HepG2 (cell line): ENCODE data around the gene ADCY9. TPM values are rescaled to one million over a fixed set of nuclear protein-coding genes. Genes with fewer than 3 reads are reported as not detected.

Experiments
- ATAC-seq: fragments of 200-7000 bp; cut with Tn5 transposase; 3 replicates; pipeline ENCODE4 v1.9.1; 2020; ENCODE audit warnings: mild to moderate bottlenecking, moderate library complexity
- BruUV-seq: library from RNA; stranded (reverse); fragments of 400-500 nt; replicated peaks from 2 replicates; lab custom pipeline; 2021; lab: Mats Ljungman, UMichigan
- CTCF ChIA-PET: fragments of 300-600 bp; formaldehyde crosslinking; extraction: SDS; loops from one replicate; lab custom pipeline; 2021; ENCODE audit warnings: low total read pairs, inconsistent platforms, low intra/inter-chr PET ratio; lab: Yijun Ruan, JAX
- POLR2A ChIA-PET: fragments of 350-600 bp; sonication (Branson Sonifier 250); formaldehyde crosslinking; loops from one replicate; lab custom pipeline; 2020; ENCODE audit warnings: antibody characterized with exemption, inconsistent platforms; lab: Yijun Ruan, JAX
- DNase-seq: peaks from one replicate; pipeline ENCODE4 v3.0.0-alpha.2; 2015; ENCODE audit warnings: low spot score
- FAIRE-seq: peaks from 3 replicates; lab custom pipeline; 2011; peaks lifted over from hg19 to GRCh38; lab: Jason Lieb, UNC
- H2AFZ ChIP-seq: one replicate; pipeline ENCODE4 v1.6.1; 2011; ENCODE audit warnings: low read length, inconsistent platforms
- H3K27ac ChIP-seq: fragments of 300-600 bp; 3 replicates; pipeline ENCODE4 v1.8.0; 2011; ENCODE audit warnings: mixed run types, mild to moderate bottlenecking, mixed read lengths, low read length, inconsistent platforms; ENCODE audit not compliant: insufficient read depth; ENCODE audit errors: extremely low read length
- H3K27me3 ChIP-seq, 2 experiments: fragments of 200-600 bp in 1 of 2; 2 replicates in 1 of 2; 3 replicates in 1 of 2; pipeline versions ENCODE4 v1.6.0 to v1.8.0; 2011; ENCODE audit warnings: low read length in 2 of 2, mild to moderate bottlenecking in 2 of 2, moderate library complexity in 2 of 2, inconsistent platforms in 1 of 2; ENCODE audit not compliant: insufficient read depth in 2 of 2, control insufficient read depth in 1 of 2
- H3K36me3 ChIP-seq, 2 experiments: fragments of 200-600 bp in 1 of 2; replicated peaks in 1 of 2; 2 replicates in 1 of 2; 3 replicates in 1 of 2; pipeline versions ENCODE4 v1.5.1 to v1.8.0; 2011; ENCODE audit warnings: low read length in 2 of 2, inconsistent platforms in 1 of 2; ENCODE audit not compliant: insufficient read depth in 2 of 2, control insufficient read depth in 1 of 2
- H3K4me1 ChIP-seq: 2 replicates; pipeline ENCODE4 v1.5.1; 2012; ENCODE audit warnings: low read length, inconsistent platforms; ENCODE audit not compliant: insufficient read depth
- H3K4me2 ChIP-seq: 2 replicates; pipeline ENCODE4 v1.6.0; 2011; ENCODE audit warnings: low read depth, low read length, inconsistent platforms
- H3K4me3 ChIP-seq, 3 experiments: fragments of 200-600 bp in 1 of 3; sonication (generic), shearing (Covaris generic) in 1 of 3; replicated peaks in 1 of 3; 2 replicates each; pipeline ENCODE4 v1.5.1; 2011 to 2016; ENCODE audit warnings: low read length in 3 of 3, inconsistent platforms in 2 of 3, low read depth in 2 of 3, mild to moderate bottlenecking in 2 of 3, control low read depth in 1 of 3, mixed read lengths in 1 of 3; ENCODE audit not compliant: insufficient read depth in 1 of 3
- H3K79me2 ChIP-seq: one replicate; pipeline ENCODE4 v1.6.1; 2011; ENCODE audit warnings: low read length, inconsistent platforms; ENCODE audit not compliant: insufficient read depth
- H3K9ac ChIP-seq: 2 replicates; pipeline ENCODE4 v1.6.0; 2011; ENCODE audit warnings: mild to moderate bottlenecking, low read depth, low read length, inconsistent platforms; ENCODE audit not compliant: insufficient read depth
- H3K9me3 ChIP-seq: 2 replicates; pipeline ENCODE4 v1.5.1; 2012; ENCODE audit warnings: mild to moderate bottlenecking, low read length
- H4K20me1 ChIP-seq: 2 replicates; pipeline ENCODE4 v1.6.0; 2011; ENCODE audit warnings: inconsistent platforms, mild to moderate bottlenecking, low read length, moderate library complexity; ENCODE audit not compliant: insufficient read depth
- BCLAF1 ChIP-seq: fragments of 450-650 bp; IDR thresholded peaks from 2 replicates; pipeline ENCODE4 v1.6.1; 2017; ENCODE audit warnings: mild to moderate bottlenecking
- KDM5A ChIP-seq: fragments of 200-600 bp; sonication (generic); IDR thresholded peaks from 2 replicates; pipeline ENCODE4 v1.7.0; 2018; ENCODE audit warnings: antibody characterized with exemption, mild to moderate bottlenecking, low read length, borderline replicate concordance
- KLF11 ChIP-seq: IDR thresholded peaks from 2 replicates; pipeline ENCODE4 v1.6.1; 2016; ENCODE audit warnings: missing compliant biosample characterization
- KMT2A ChIP-seq: sonication (generic); formaldehyde crosslinking; IDR thresholded peaks from 2 replicates; pipeline ENCODE4 v1.4.0; 2020; ENCODE audit warnings: missing genetic modification reagents
- MATR3 ChIP-seq: sonication (generic); formaldehyde crosslinking; IDR thresholded peaks from 2 replicates; pipeline ENCODE4 v1.4.0; 2020; ENCODE audit warnings: missing genetic modification reagents
- MED13 ChIP-seq: sonication (generic); formaldehyde crosslinking; IDR thresholded peaks from 2 replicates; pipeline ENCODE4 v1.5.0; 2020; ENCODE audit warnings: missing genetic modification reagents
- PLSCR1 ChIP-seq: sonication (generic); formaldehyde crosslinking; IDR thresholded peaks from 2 replicates; pipeline ENCODE4 v1.5.0; 2020; ENCODE audit warnings: missing genetic modification reagents, mild to moderate bottlenecking, borderline replicate concordance
- TEAD2 ChIP-seq: sonication (generic); formaldehyde crosslinking; IDR thresholded peaks from 2 replicates; pipeline ENCODE4 v1.9.0; 2021; ENCODE audit warnings: missing genetic modification reagents
- ZNF101 ChIP-seq: sonication (generic); formaldehyde crosslinking; IDR thresholded peaks from 2 replicates; pipeline ENCODE4 v1.4.0; 2020; ENCODE audit warnings: mild to moderate bottlenecking, low read depth, missing genetic modification reagents, borderline replicate concordance
- ZNF44 ChIP-seq: sonication (generic); formaldehyde crosslinking; IDR thresholded peaks from 2 replicates; pipeline ENCODE4 v1.5.1; 2020; ENCODE audit warnings: mild to moderate bottlenecking, missing genetic modification reagents
- ZNF850 ChIP-seq: sonication (generic); formaldehyde crosslinking; conservative IDR thresholded peaks from 2 replicates; pipeline ENCODE4 v1.9.0; 2021; ENCODE audit warnings: mild to moderate bottlenecking, missing genetic modification reagents
- WGBS: methylation state at CpG from one replicate; pipeline ENCODE4 v1.1.6; 2017; ENCODE audit warnings: low lambda C conversion rate; 5-methylcytosine and 5-hydroxymethylcytosine counted together
- in situ Hi-C: cut with HindIII; loops from 2 replicates; pipeline ENCODE4 v1.10.0; 2017; ENCODE audit warnings: low pct_unique_long_range_greater_than_20kb; ENCODE audit not compliant: extremely low pct_ligation_motif_present
- intact Hi-C: fragments of 100-400 bp; cut with micrococcal nuclease; formaldehyde crosslinking; loops from one replicate; pipeline ENCODE4 v1.10.0; 2022; ENCODE audit not compliant: unreplicated experiment
- polyA plus RNA-seq, 8 experiments: library from polyadenylated mRNA; depleted of rRNA in 3 of 8; stranded (reverse) in 7 of 8; unstranded in 1 of 8; fragments of >200 nt; fragmentation: Illumina TruSeq in 4 of 8; extraction: Trizol in 4 of 8; gene quantifications; 2 replicates each; pipeline versions ENCODE4 v1.2.1 to v1.2.3, GENCODE V29; 2011 to 2016; ENCODE audit warnings: low read depth in 4 of 8, missing spikeins in 1 of 8, mixed read lengths in 1 of 8; ENCODE audit not compliant: insufficient read depth in 1 of 8
- total RNA-seq, 5 experiments: library from RNA; depleted of rRNA; stranded (reverse); fragments of >200 nt; fragmentation: Illumina TruSeq; extraction: Trizol; gene quantifications; 2 replicates each; pipeline ENCODE4 v1.2.3, GENCODE V29; 2016; ENCODE audit warnings: low read depth in 1 of 5

The ADCY9 gene
- total and polyA plus RNA-seq, 2 of the 13 experiments (the other 11 are each of a cell fraction or from before 2014, with no cell fraction given) = 11.2 to 13.9 TPM

DNA sequence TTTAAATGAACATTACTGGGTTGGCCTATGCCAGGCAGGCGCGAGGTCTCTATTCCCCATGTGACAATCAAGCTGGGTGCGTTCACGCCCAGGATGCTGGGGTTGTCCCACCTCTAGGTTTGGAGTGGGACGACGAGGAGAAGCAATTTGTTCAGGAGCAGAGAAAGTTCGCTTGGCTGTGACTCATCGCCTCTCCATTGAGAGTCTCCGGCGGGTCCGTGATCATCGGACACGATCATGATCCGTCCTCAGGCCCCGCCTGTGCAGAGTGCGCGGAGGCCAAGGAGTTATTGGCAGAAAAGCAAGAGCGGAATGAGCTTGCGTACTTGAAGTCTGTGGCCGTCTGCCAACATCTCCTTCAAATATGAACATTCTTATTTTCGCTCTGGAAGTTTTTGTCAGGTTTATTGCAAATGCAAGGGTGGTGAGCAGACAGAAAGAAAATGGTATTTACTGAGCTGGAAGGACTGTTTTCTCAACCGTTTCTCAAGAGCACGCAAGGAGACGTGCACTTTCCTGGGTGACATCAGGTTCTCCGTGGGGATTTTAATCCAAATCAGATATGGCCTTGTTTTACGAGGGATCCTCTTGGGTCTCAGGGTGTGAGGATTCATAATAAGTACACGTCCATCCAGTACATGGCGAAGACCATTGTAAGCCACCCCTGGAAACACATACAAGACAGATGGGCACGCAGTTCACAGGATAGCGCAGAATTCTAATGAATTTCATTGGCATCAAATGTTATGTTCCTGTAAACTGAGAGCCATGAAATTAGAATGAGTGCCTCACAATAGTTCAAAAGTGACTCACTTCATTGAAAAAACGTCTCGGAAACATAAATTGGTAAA lies 165.7 kb downstream of the ADCY9 start:
- Histone ChIP-seq H3K79me2 (no peaks in the 10 kb centered on the region), H3K36me3 (no peaks in the 10 kb centered on the region), H3K9ac (no peak overlapping the region), H3K4me3 (no peak overlapping the region), H3K9me3 (no peaks in the 10 kb centered on the region), H2AFZ (no peak overlapping the region), H3K4me1 (peaks cover 11% of the 10 kb centered on the region), H3K27ac (no peak overlapping the region), H3K27me3 (peaks cover 0 to 5% of the 10 kb centered on the region in 2 experiments; a peak in 1 of 5 replicates), H4K20me1 (no peaks in the 10 kb centered on the region), H3K4me2 (no peak overlapping the region)
- ChIA-PET POLR2A (no interaction called here), CTCF (no interaction called here)
- intact Hi-C loops (no loop called here), in situ Hi-C loops (no loop called here)
- TF ChIP-seq ZNF101 (no peak), KDM5A (no peak), KLF11 (CRISPR knock-in tag) (no peak), MED13 (CRISPR knock-in tag) (no peak)
- DNase-seq (no peak), ATAC-seq (no peak), FAIRE-seq (no peak)
- no TSS peak for BruUV-seq
- 74% methylated on average over 32 of the region's 32 CpGs for WGBS

GRCh38 chr16:3949946-3950342 lies 166.3 kb downstream of the ADCY9 start:
- no peak overlapping the region for H3K4me2 ChIP-seq
- in situ Hi-C loops = no loop called here
- H2AFZ ChIP-seq = no peak overlapping the region
- peaks cover 7% of the 10 kb centered on the region for H3K4me1 ChIP-seq
- TF ChIP-seq ZNF850 (no peak), PLSCR1 (CRISPR knock-in tag) (no peak), MATR3 (CRISPR knock-in tag) (no peak), BCLAF1 (no peak), TEAD2 (CRISPR knock-in tag) (no peak), KMT2A (no peak), ZNF44 (CRISPR knock-in tag) (no peak)
- intact Hi-C loops = no loop called here
- H3K27me3 ChIP-seq = peaks cover 0 to 5% of the 10 kb centered on the region in 2 experiments; a peak in 1 of 5 replicates
- no peak overlapping the region for H3K27ac ChIP-seq
- no TSS peak for BruUV-seq
- ATAC-seq (no peak), DNase-seq (no peak), FAIRE-seq (no peak)
- H4K20me1 ChIP-seq = no peaks in the 10 kb centered on the region
- H3K79me2 ChIP-seq = no peaks in the 10 kb centered on the region
- no peaks in the 10 kb centered on the region for H3K36me3 ChIP-seq
- no peak overlapping the region for H3K4me3 ChIP-seq
- WGBS = 54% methylated on average over 8 of the region's 9 CpGs
- POLR2A ChIA-PET = no interaction called here
- no peak overlapping the region for H3K9ac ChIP-seq
- CTCF ChIA-PET = no interaction called here
- H3K9me3 ChIP-seq = no peaks in the 10 kb centered on the region
